ENCODE measurements around the gene COL8A2. TPM values are rescaled to one million over a fixed set of nuclear protein-coding genes. Genes with fewer than 3 reads are reported as not detected.

The COL8A2 gene
- total and polyA plus RNA-seq, 2 of the 4 experiments (the other 2 are of a cell fraction) = 0.54 to 1.1 TPM

DNA sequence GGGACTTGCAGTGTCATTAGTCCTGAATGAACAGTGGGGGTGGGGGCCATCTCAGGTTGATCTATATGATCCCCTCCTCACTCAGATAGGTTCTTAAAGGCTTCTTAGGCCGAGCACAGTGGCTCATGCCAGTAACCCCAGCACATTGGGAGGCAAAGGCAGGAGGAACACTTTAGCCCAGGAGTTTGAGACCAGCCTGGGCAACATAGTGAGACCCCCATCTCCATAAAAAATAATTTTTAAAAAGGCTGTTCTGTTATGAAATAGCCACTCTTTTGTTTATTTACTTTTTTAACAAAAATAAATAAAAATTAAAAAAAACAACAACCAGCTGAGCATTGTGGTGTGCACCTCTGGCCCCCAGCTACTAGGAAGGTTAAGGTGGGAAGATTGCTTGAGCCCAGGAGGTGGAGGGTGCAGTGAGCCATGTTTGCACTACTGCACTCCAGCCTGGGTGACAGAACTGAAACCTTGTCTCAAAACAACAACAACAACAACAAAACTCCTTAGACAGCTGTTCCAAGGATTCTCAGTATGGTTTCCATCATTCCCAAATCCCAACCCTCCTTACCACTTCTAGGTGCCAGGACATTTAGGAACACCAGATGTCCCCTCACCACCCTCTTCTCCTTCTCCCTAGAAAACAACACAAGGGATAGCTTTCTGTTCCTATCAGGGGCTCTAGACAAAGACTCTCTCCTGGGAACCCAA lies 26.3 kb upstream of the COL8A2 start (continued):
- no peak for TF ChIP-seq RFX5 (IDR thresholded peaks at IDR 0.05; ENCODE audit: low read depth, low read length)
- TF ChIP-seq CEBPB (IDR thresholded peaks at IDR 0.05; ENCODE audit: low read depth, low read length) = no peak
- TF ChIP-seq POLR2A (IDR thresholded peaks at IDR 0.05; ENCODE audit: low read depth, low read length) = no peak

DNA sequence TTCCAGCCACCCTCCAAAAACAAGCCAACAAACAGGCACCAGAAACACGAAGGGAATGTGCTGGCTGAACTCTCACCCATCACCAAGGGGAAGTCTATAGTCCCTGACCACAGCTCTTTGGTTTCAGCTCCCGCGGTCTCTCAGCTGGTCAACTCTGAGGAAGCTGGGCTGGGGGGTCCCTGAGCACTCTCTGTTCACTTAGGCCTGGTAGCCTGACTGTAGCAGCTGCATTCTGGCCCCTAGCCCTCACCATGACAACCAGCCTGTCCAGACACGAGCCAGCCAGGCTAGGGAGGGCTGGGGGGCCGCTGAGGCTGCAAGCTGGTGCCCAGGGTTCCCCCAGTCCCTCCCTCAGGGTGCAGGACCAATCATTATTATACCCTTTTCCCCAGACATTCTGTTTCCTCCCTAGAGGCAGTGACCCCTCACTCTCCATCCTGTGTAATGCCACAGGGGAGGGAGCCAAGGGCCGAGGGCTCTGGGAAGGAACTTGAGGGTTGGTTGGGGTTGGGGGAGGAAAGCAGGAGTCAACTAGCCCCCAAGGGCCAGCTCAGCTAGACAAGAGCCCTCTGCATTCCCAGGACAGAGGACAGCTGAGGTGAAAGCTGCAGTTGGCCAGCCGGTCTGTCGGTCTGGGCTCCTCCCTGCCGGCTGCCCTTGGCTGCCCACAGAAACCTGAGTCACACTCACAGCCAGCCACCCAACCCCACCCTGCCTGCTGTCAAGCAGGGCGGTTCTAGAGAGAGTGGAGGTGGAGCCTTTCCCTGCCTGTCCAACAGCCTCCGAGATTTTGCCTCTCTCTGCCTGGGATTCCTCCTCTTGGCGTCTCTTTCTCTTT lies 25.5 kb upstream of the COL8A2 start:
- Histone ChIP-seq H2AFZ (replicated peaks; ENCODE audit: low read length, poor library complexity) (peak overlapping the region; percentile 85), H3K9ac (ENCODE audit: low read depth, low read length) (peak overlapping the region; percentile 58), H3K4me1 (ENCODE audit: control insufficient read depth, insufficient read depth, low read length) (peaks cover 22% of the 10 kb centered on the region), H3K27ac (ENCODE audit: insufficient read depth, low read length) (peak overlapping the region; percentile 97), H3K18ac (ENCODE audit: low read depth, low read length) (peak overlapping the region; percentile 62), H3K4ac (ENCODE audit: low read depth, low read length) (peak overlapping the region; percentile 98), H3K14ac (replicated peaks; ENCODE audit: low read depth, low read length) (peak overlapping the region; percentile 97), H4K5ac (ENCODE audit: low read depth, low read length) (peak overlapping the region; percentile 70), H4K20me1 (ENCODE audit: insufficient read depth, low read length) (peaks cover 4% of the 10 kb centered on the region; the same call in 1 of the 2 replicates), H4K8ac (ENCODE audit: low read depth in 2 of 2, low read length in 2 of 2) (peak overlapping the region; percentile 87 to 96), H3K36me3 (ENCODE audit: control insufficient read depth, insufficient read depth, low read length) (no peaks in the 10 kb centered on the region), H2BK15ac (ENCODE audit: low read depth, low read length) (peak overlapping the region; percentile 87), H3K9me1 (ENCODE audit: insufficient read depth, low read length) (peaks cover 20% of the 10 kb centered on the region), H3K79me1 (ENCODE audit: low read depth in 1 of 2, low read length in 2 of 2) (peaks cover 12 to 52% of the 10 kb centered on the region in 2 experiments; a peak in 3 of 4 replicates), H4K91ac (ENCODE audit: insufficient read depth, low read depth, low read length) (peak overlapping the region; percentile 97), H3K27me3 (ENCODE audit: control insufficient read depth, insufficient read depth, low read length) (no peaks in the 10 kb centered on the region), H3K4me3 (ENCODE audit: insufficient read depth, low read depth, low read length) (no peak overlapping the region), H3K56ac (ENCODE audit: extremely low read depth, insufficient read depth, low read length) (peak overlapping the region; percentile 95), H3K9me3 (ENCODE audit: control insufficient read depth, insufficient read depth, low read length) (no peaks in the 10 kb centered on the region), H3K4me2 (ENCODE audit: low read depth, low read length) (peak overlapping the region; percentile 65), H2BK5ac (ENCODE audit: low read depth, low read length, poor library complexity, severe bottlenecking) (peak overlapping the region; percentile 99), H2BK120ac (ENCODE audit: low read depth, low read length) (peak overlapping the region; percentile 88), H2AK9ac (replicated peaks; ENCODE audit: low read depth, low read length, poor library complexity) (peak overlapping the region; percentile 99), H3K23ac (ENCODE audit: low read depth, low read length) (peak overlapping the region; percentile 86), H2AK5ac (ENCODE audit: low read depth, low read length) (peak overlapping the region; percentile 99), H2BK20ac (ENCODE audit: low read depth, low read length) (peak overlapping the region; percentile 71)
- WGBS, 2 experiments (ENCODE audit: extremely low coverage in 2 of 2, insufficient read length in 1 of 2) = 0% methylated on average over 1 of the region's 12 CpGs; no CpG with 5 or more reads in 1 of the 2 experiments
- DNase-seq (peak; percentile 95), ATAC-seq (ENCODE audit: low read depth) (peak; percentile 73)
- ChIA-PET POLR2A (ENCODE audit: unreplicated experiment) (interaction anchor here (0.6 to 1.6 kb wide), 5 partner anchors 10 to 269 kb away, joined by 3 to 9 read pairs (median 4); no protein-coding TSS in a partner anchor), CTCF (interaction anchor here (0.6 to 2.6 kb wide), 25 partner anchors 9 to 238 kb away, joined by 3 to 31 read pairs (median 4); partner anchors contain the start of gene THRAP3)
- dilution Hi-C loops (cut with HindIII; ENCODE audit: low sequenced_read_pairs, unreplicated experiment) (no loop called here), intact Hi-C loops (cut with micrococcal nuclease) (no loop called here), in situ Hi-C loops (cut with MboI; ENCODE audit: low sequenced_read_pairs) (loop anchor here (5.0 kb wide), 1 partner anchor 137 kb away; no protein-coding TSS in a partner anchor)
- BruUV-seq (replicated peaks) = no TSS peak
- TF ChIP-seq MAZ (IDR thresholded peaks at IDR 0.05; ENCODE audit: borderline replicate concordance, low read depth, low read length) (peak; percentile 76; the same call in 1 of the 2 replicates), FOS (IDR thresholded peaks at IDR 0.05; ENCODE audit: low read depth, low read length) (no peak; the same call in 1 of the 2 replicates), CHD1 (IDR thresholded peaks at IDR 0.05; ENCODE audit: low read depth, low read length) (no peak), RFX5 (IDR thresholded peaks at IDR 0.05; ENCODE audit: low read depth, low read length) (no peak), POLR2A (IDR thresholded peaks at IDR 0.05; ENCODE audit: low read depth, low read length) (peak; percentile 81), NFE2L2 (IDR thresholded peaks at IDR 0.05; ENCODE audit: low read depth, low read length) (peak; percentile 38; the same call in 1 of the 2 replicates), MAFK (IDR thresholded peaks at IDR 0.05; ENCODE audit: low read depth, low read length) (no peak; the same call in 1 of the 2 replicates), RAD21 (IDR thresholded peaks at IDR 0.05; ENCODE audit: low read length) (0 out of 2 replicates have a peak, but pooled peaks have one; percentile 1)
- TF ChIP-seq, protein P1, sequence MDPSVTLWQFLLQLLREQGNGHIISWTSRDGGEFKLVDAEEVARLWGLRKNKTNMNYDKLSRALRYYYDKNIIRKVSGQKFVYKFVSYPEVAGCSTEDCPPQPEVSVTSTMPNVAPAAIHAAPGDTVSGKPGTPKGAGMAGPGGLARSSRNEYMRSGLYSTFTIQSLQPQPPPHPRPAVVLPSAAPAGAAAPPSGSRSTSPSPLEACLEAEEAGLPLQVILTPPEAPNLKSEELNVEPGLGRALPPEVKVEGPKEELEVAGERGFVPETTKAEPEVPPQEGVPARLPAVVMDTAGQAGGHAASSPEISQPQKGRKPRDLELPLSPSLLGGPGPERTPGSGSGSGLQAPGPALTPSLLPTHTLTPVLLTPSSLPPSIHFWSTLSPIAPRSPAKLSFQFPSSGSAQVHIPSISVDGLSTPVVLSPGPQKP (IDR thresholded peaks at IDR 0.05; ENCODE audit: borderline replicate concordance, low read depth, low read length) = no peak
